Embryonic facial prominence (tissue), 1 donor: ENCODE data around the gene ASB8.

Source experiments
- DNase-seq: peaks from one replicate; pipeline ENCODE4 v3.0.0-alpha.2; 2016; ENCODE audit errors: extremely low spot score

The ASB8 gene, protein sequence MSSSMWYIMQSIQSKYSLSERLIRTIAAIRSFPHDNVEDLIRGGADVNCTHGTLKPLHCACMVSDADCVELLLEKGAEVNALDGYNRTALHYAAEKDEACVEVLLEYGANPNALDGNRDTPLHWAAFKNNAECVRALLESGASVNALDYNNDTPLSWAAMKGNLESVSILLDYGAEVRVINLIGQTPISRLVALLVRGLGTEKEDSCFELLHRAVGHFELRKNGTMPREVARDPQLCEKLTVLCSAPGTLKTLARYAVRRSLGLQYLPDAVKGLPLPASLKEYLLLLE

GRCh38 chr12:48157018-48157888, at the start of gene ASB8:
Gene ASB8 (minus strand): TSS chr12:48157515. CDS start chr12:48153496, 4,019 bp downstream.
- DNase-seq = peak; percentile 98

DNA sequence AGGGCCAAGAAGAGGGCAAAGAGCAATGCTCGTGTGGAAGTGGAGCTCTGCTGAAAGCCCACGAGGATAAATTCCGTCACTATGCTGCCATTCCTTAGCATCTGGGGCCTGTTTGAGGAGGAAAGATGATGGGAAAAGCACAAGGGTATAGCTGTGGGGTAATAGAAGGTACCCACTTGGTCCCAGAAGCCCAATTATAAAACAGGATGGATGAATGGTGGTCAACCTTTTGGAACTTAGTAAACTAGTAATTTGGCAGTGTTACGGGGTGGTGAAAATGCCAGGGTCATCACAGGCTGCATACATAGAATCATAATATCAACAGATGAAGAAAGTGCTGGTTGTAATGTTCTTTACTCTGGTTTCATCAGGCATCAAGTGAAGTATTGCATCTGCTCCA, 45.9 kb upstream of the ASB8 start, which contains the start of gene OR10AD1:
Gene OR10AD1, minus strand, starts transcription at position 101 of the 400 bp plus-strand sequence. Its CDS starts 0 bp downstream, at position 101.
- no peak for DNase-seq

DNA sequence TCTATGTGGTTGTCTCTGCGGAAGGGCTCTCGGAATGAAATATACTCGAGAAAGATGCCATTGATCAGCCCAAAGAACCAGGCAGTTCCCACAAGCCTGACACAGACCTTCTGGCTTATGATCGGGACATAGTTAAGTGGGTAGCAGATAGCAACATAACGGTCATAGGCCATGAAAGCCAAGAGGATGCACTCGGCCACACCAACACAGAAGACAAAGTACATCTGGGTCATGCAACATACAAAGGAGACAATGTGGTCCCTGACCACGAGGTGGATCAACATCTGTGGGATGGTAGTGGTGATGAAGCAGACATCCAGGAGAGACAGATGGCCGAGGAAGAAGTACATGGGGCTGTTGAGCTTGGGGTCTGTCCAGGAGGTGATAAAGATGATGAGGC, 45.5 kb upstream of the ASB8 start:
- DNase-seq = no peak

- DNase-seq = no peak
Observed at GRCh38 chr12:48201516-48201915, 44.2 kb upstream of the ASB8 start.

DNA sequence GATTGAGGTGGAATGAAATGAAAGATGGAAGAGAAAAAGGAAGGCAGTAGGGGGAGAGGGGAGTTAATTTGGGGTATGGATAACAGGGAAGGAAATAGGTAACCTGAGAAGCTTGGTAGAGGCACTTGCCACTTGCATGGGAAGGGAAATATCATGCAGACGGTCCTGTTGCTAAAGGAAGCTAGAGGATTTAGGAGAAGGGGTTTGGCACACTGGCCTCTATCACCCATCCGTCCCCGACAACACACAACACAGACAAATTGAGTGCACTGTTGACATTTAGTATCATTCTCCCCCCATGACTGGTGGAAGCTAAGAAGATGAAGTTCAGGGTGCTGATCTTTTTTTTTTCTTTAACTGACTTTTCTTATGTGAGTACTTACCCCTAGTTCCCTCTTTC, 43.8 kb upstream of the ASB8 start:
- DNase-seq = no peak

DNA sequence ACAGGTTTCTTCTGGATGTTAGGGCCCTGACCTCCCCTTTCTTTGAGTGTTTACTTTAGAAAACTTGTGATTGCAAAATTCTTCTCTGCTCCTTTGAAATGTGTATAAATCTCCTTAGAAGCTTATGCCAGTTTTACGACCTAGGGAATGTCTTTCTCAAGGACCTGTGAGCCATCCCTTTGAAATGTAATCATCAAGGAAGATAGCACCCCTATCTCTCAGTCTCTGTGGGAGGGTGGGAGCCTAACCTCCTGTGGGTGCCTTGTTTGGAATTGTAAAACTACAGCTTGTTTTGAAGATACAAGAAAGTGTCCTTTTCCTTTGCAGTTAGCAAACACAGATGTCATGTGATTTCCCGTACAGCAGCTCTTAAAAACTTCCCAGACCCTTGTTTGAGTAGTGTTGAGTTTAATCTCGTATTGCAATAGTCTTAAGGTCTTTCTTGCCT, 42.5 kb upstream of the ASB8 start:
- DNase-seq = no peak

GRCh38 chr12:48198985-48199384, 41.7 kb upstream of the ASB8 start:
- DNase-seq = no peak

DNA sequence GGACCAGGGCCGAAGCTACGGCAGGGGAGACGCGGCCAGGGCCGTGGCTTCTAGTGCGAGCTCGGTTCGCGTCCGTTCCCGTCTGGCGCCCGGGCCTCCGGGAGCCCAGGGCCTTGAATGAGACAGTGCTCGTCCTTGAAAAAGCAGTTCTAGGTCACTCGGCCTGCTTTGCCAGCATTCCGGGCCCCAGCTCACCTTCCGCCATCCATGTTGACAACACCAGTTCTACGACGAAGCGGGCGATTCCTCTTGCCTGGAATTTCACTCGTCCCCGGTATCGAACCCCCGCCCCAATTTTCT, 41.3 kb upstream of the ASB8 start:
- DNase-seq = no peak

- DNase-seq = peak; percentile 87
Observed at GRCh38 chr12:48197971-48198671, 40.8 kb upstream of the ASB8 start.

DNA sequence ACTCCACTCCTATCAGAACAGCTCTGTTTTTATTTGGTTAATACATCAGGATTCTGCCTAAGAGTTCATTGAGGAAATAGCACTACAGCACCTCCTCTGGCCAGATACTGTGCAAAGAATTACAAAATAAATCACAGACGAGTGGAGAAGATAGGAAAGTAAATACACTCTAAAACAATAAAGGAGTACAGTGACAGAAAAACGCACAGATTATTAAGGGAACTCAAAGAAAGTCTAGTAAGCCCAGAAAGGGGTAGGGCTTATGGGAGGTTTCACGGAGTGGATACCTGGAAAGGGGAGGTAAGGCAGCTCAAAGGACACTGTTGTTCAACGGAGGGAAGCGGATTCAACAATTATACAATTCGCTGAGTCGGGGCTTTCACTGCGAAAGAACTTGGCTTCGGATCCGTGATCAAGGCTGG, 40.2 kb upstream of the ASB8 start:
- no peak for DNase-seq

DNA sequence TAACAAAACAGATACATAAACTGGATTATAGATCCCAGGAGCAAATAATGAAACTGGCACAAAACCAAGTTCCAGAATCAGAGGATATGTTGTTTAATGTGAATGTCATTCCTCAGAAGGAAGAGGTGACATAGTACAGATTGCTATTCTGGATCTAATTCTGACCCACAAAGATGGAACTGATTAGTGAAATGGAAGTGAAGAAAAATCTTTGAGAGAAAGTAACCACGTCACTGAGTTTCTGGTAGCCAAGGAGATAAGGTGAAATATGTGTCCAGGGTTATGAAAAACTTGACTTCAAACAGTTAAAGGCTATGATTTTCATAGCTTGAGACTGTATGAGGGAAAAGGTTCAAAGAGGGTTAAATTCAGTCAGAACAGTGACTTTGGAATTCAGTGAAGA, 37.5 kb upstream of the ASB8 start:
- DNase-seq = no peak

- no peak for DNase-seq
Observed at GRCh38 chr12:48193623-48194022, 36.3 kb upstream of the ASB8 start.

- no peak for DNase-seq
Observed at GRCh38 chr12:48192861-48193260, 35.5 kb upstream of the ASB8 start.

GRCh38 chr12:48191096-48191495, 33.8 kb upstream of the ASB8 start:
- no peak for DNase-seq

GRCh38 chr12:48189331-48190125, 32.2 kb upstream of the ASB8 start:
- peak; percentile 46 for DNase-seq

GRCh38 chr12:48187916-48188695, 30.8 kb upstream of the ASB8 start:
- DNase-seq = no peak

GRCh38 chr12:48185181-48185919, 28.0 kb upstream of the ASB8 start:
- DNase-seq = no peak

- DNase-seq = no peak
Observed at GRCh38 chr12:48184549-48184922, 27.2 kb upstream of the ASB8 start.

DNA sequence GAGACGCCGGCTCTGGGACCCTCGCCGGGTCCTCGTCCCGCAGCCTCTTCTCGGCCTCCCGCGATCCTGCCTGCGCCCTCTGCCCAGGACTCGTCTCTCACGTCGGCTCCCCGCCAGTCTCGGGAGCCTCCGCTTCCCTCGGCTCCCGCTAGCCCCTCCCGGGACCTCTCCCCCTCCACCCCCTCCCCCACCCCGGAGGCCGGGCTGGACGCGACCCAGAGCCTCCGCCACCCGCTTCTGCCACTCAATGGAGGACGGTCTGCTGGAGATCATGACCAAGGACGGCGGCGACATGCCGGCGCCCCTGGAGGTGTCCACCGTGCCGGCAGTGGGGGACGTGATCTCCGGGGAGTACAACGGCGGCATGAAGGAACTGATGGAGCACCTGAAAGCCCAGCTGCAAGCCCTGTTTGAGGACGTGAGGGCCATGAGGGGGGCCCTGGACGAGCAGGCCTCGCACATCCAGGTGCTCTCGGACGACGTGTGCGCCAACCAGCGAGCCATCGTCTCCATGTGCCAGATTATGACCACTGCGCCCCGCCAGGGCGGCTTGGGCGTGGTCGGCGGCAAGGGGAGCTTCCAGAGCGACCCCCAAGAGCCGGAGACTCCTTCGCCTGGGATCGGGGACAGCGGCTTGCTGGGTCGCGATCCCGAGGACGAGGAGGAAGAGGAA, 26.7 kb upstream of the ASB8 start:
- no peak for DNase-seq
